GM12864 (cell line): ENCODE data around the gene CASP12.

Experiments used
- DNase-seq: peaks from one replicate; pipeline ENCODE4 v3.0.0-alpha.2; 2011; ENCODE audit warnings: low read depth
- H3K4me3 ChIP-seq: 2 replicates; pipeline ENCODE4 v1.5.1; 2011; ENCODE audit warnings: mild to moderate bottlenecking, low read depth, low read length, control low read depth
- TF ChIP-seq, protein P1 (sequence below): IDR thresholded peaks from 2 replicates; pipeline ENCODE4 v1.5.1; 2011; ENCODE audit warnings: low read depth, mild to moderate bottlenecking, moderate library complexity, low read length, control low read depth, inconsistent platforms; ENCODE audit errors: missing control alignments

The CASP12 gene

GRCh38 chr11:104908186-104908531 lies 9.9 kb upstream of the CASP12 start:
- no peak for DNase-seq
- TF ChIP-seq, protein P1, sequence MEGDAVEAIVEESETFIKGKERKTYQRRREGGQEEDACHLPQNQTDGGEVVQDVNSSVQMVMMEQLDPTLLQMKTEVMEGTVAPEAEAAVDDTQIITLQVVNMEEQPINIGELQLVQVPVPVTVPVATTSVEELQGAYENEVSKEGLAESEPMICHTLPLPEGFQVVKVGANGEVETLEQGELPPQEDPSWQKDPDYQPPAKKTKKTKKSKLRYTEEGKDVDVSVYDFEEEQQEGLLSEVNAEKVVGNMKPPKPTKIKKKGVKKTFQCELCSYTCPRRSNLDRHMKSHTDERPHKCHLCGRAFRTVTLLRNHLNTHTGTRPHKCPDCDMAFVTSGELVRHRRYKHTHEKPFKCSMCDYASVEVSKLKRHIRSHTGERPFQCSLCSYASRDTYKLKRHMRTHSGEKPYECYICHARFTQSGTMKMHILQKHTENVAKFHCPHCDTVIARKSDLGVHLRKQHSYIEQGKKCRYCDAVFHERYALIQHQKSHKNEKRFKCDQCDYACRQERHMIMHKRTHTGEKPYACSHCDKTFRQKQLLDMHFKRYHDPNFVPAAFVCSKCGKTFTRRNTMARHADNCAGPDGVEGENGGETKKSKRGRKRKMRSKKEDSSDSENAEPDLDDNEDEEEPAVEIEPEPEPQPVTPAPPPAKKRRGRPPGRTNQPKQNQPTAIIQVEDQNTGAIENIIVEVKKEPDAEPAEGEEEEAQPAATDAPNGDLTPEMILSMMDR = no peak
- no peak overlapping the region for H3K4me3 ChIP-seq

DNA sequence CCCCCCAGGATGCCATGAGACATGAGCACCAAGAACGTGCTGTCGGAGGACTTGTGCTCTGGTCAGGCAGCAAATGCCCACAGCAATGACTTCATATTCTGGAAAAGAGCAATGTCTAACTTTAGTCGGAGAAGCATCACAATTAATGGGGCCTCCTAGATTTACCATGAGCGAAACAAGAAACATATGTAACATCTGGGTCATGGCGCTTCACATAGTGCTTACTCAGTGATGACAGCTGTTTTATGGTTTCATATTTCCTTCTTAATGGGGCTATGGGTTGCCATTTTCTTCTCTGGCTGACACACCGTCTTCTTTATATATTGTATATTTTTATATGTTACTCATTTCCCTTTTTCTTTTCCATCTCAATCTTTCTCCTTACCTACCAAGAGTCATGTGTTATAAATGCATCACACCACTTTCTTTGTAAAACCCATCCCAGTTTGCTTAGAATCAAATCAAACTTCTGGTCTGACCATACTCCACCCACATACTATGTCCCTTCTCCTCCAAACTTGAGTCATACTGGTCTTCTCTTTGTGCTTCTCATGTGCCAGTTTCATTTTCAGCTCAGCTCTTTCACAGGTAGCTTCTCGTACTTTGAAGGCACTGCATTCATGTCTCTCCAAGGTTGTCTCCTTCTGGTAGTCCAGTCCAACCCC lies 9.4 kb upstream of the CASP12 start:
- TF ChIP-seq, protein P1 = no peak
- DNase-seq = no peak
- H3K4me3 ChIP-seq = no peak overlapping the region

- TF ChIP-seq, protein P1 = no peak
- H3K4me3 ChIP-seq = no peak overlapping the region
- DNase-seq = no peak
Observed at GRCh38 chr11:104905271-104905670, 7.0 kb upstream of the CASP12 start.

DNA sequence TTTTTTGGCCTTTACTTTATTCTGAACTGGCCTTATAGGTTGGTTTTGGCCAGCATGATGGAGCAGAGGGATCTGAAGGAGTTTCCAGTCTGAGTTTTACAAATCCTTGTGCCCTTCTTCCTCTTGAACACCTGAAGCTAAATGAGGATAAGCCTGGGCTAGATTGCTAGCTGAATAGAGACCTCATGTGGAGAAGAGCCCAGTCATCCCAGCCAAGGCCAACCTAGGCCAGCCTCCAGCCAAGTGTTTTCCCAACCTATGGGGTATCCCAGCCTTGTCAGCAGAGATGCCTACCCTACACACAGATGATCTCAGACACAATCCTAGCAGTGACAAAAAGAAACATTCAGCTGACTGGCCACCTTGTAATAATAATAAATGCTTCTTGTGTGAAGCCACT lies 966 bp upstream of the CASP12 start:
- TF ChIP-seq, protein P1 = no peak
- no peak for DNase-seq
- H3K4me3 ChIP-seq = no peak overlapping the region

- no peak for DNase-seq
- no peak overlapping the region for H3K4me3 ChIP-seq
- TF ChIP-seq, protein P1 = no peak
Observed at GRCh38 chr11:104898685-104899013, 389 bp upstream of the CASP12 start.

DNA sequence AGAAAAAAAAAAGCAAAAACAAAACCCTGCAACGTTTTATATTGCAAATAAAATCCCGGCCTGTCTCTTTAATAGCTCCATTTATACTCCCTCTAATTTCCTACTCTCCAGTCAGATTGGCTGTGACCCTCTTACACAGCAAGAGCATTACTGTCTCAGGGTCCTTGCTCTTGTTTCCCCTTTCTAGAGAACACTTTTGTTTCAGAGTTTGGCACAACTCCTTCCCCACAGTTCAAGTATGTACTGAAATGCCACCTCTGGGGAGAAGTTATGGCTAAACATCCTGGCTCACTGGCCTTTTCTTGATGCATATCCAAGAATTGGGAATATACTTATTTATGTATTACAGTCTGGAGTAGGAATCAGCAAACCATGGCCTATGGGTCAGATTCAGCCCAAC lies 2.6 kb downstream of the CASP12 start:
- TF ChIP-seq, protein P1 = no peak
- no peak overlapping the region for H3K4me3 ChIP-seq
- DNase-seq = no peak

- H3K4me3 ChIP-seq = no peak overlapping the region
- TF ChIP-seq, protein P1 = no peak
- DNase-seq = no peak
Observed at GRCh38 chr11:104893876-104894275, 4.4 kb downstream of the CASP12 start.
